ENCODE data around the gene SLC13A3.

DNA sequence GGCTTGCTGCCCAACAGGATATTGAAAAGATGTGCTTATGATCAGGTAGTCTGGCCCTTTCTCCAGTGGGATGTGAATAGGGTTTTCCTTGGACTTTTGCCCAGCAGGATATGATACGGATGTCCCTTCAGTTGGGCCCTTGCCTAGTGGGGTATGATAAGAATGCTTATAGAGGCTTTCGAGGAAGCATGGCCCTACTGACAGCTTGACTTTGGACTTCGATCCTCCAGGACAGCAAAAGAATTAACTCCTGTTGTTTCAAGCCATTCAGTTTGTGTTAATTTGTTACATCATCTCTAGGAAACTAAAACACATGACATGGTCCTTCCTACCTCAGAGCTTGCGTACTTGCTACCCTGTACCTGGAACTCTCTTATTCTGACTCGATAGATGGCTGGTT lies 128.2 kb downstream of the SLC13A3 start:
- TF ChIP-seq, protein P1, sequence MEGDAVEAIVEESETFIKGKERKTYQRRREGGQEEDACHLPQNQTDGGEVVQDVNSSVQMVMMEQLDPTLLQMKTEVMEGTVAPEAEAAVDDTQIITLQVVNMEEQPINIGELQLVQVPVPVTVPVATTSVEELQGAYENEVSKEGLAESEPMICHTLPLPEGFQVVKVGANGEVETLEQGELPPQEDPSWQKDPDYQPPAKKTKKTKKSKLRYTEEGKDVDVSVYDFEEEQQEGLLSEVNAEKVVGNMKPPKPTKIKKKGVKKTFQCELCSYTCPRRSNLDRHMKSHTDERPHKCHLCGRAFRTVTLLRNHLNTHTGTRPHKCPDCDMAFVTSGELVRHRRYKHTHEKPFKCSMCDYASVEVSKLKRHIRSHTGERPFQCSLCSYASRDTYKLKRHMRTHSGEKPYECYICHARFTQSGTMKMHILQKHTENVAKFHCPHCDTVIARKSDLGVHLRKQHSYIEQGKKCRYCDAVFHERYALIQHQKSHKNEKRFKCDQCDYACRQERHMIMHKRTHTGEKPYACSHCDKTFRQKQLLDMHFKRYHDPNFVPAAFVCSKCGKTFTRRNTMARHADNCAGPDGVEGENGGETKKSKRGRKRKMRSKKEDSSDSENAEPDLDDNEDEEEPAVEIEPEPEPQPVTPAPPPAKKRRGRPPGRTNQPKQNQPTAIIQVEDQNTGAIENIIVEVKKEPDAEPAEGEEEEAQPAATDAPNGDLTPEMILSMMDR (IDR thresholded peaks at IDR 0.05; ENCODE audit: low read depth, low read length, poor library complexity, severe bottlenecking): no peak
- TF ChIP-seq EZH2phosphoT487 (IDR thresholded peaks at IDR 0.05; ENCODE audit: borderline replicate concordance, low read length): no peak

All from DOHH2 (cell line).